Heart left ventricle (tissue), 16 donors: ENCODE results near the gene ZNF124. TPM values are rescaled to one million over a fixed set of nuclear protein-coding genes. Genes with fewer than 3 reads are reported as not detected.
A peak's percentile ranks its signal among the peaks of the same experiment; 100 is the strongest.
"Not testable (repeated sequence)": the region's sequence is repeated elsewhere in the genome, so short reads cannot be mapped to it uniquely, and the experiment has no call there.

Source experiments
- ATAC-seq, 4 donors: fragments of 200-7000 bp; cut with Tn5 transposase; one replicate each; pipeline ENCODE4 v1.9.1; 2020 to 2022; ENCODE audit warnings: moderate library complexity in 4 of 4, mild to moderate bottlenecking in 3 of 4, moderate number of reproducible peaks in 1 of 4
- DNase-seq, 5 donors: peaks; one replicate each; pipeline ENCODE4 v3.0.0-alpha.2; 2020
- H3K27ac ChIP-seq, 12 donors: fragments of 200-600 bp; sonication (generic) in 4 of 12; one replicate each; pipeline versions ENCODE4 v1.5.0 to v1.8.0; 2016 to 2022; ENCODE audit warnings: mild to moderate bottlenecking in 2 of 12
- H3K27me3 ChIP-seq, 9 donors: fragments of 200-600 bp; sonication (generic) in 2 of 9; one replicate each; pipeline versions ENCODE4 v1.5.1 to v1.8.0; 2016 to 2022; ENCODE audit warnings: mild to moderate bottlenecking in 3 of 9
- H3K36me3 ChIP-seq, 9 donors: fragments of 200-600 bp; sonication (generic) in 2 of 9; one replicate each; pipeline versions ENCODE4 v1.5.0 to v1.8.0; 2018 to 2022; ENCODE audit warnings: mild to moderate bottlenecking in 2 of 9
- H3K4me1 ChIP-seq, 12 donors: fragments of 200-600 bp; sonication (generic) in 4 of 12; one replicate each; pipeline versions ENCODE4 v1.5.0 to v1.8.0; 2016 to 2022; ENCODE audit warnings: mild to moderate bottlenecking in 3 of 12
- H3K4me3 ChIP-seq, 12 donors: fragments of 200-600 bp; sonication (generic) in 4 of 12; one replicate each; pipeline versions ENCODE4 v1.5.0 to v1.8.0; 2017 to 2022; ENCODE audit warnings: mild to moderate bottlenecking in 9 of 12, moderate library complexity in 4 of 12
- H3K9me3 ChIP-seq, 12 donors: fragments of 200-600 bp; sonication (generic) in 4 of 12; one replicate each; pipeline versions ENCODE4 v1.5.0 to v1.8.0; 2016 to 2022; ENCODE audit warnings: mild to moderate bottlenecking in 1 of 12
- CTCF ChIP-seq, 12 donors: fragments of 200-600 bp; sonication (generic) in 4 of 12; IDR thresholded peaks; one replicate each; pipeline versions ENCODE4 v1.5.0 to v1.8.0; 2018 to 2022; ENCODE audit warnings: antibody characterized with exemption in 12 of 12, mild to moderate bottlenecking in 5 of 12
- POLR2A ChIP-seq, 2 donors: fragments of 450-650 bp; IDR thresholded peaks; one replicate each; pipeline ENCODE4 v1.6.1; 2017; ENCODE audit warnings: antibody characterized with exemption in 2 of 2, mild to moderate bottlenecking in 2 of 2, moderate library complexity in 2 of 2
- WGBS, 4 donors: extraction: QIAGEN DNeasy Blood & Tissue Kit in 2 of 4; methylation state at CpG; one replicate each; pipeline versions ENCODE4 v1.1.5 to v1.1.7; 2013 to 2018; 5-methylcytosine and 5-hydroxymethylcytosine counted together
- intact Hi-C, 10 donors: fragments of 100-400 bp; cut with DNase I; formaldehyde crosslinking; loops; one replicate each; pipeline versions ENCODE4 v1.11.1 to v1.14.2; 2022
- polyA plus RNA-seq, 2 donors: library from polyadenylated mRNA; stranded (reverse); fragments of 200-250 nt; gene quantifications; one replicate each; pipeline ENCODE4 v1.2.3, GENCODE V29; 2013
- total RNA-seq, 9 donors: library from RNA; depleted of rRNA in 2 of 9; stranded (reverse); fragments of >200 nt in 2 of 9; fragmentation: NEBNext Ultra II Directional in 3 of 9; extraction: Animal tissue kit (Norgen Biotek cat#: 25700) in 3 of 9; gene quantifications; one replicate each; pipeline versions ENCODE4 v1.1.0 to v1.2.4, GENCODE V29; 2016 to 2023
- donor health status: ischemic (EF 13 %, LVEDD 7.1; RV severe dilation, severe dysfunction).
- donor health status: healthy with polysubstance abuse.
- donor health status: DM: no; HTN: yes; CAD: no.
- donor health status: DM: no; HTN: no; CAD: no.
- donor health status: ischemic (EF 25% LVEDD 6.9; RV normal size, moderate dysfunction).
- donor health status: ischemic (EF 25% LVEDD 5.7; RV mildly dilated, moderate dysfunction).
- donor health status: healthy.
- donor health status: DM: yes; HTN: yes; CAD: no.
- donor health status: ischemic (EF 35%, LVEDD 5.7; RV mildly dilated, moderate dysfunction).
- donor health status: nonischemic (EF 11% LVEDD 7.7; RV severe dilation, severe dysfunction).
- donor health status: DM: yes; HTN: yes; CAD: no.
- donor health status: PGD.
- donor health status: ischemic (EF 29% LVEDD 5.4; RV normal size, mild dysfunction).
- donor health status: nonischemic (EF 23%, LVEDD 6.1; RV moderate dilation, normal function).

Gene ZNF124
- total and polyA plus RNA-seq, 11 donors = 0.30 to 13.8 (median 9.9) TPM

GRCh38 chr1:247156787-247157232 lies 15.0 kb downstream of the ZNF124 start:
- 98 to 100% (median 99%) methylated on average over 6 of the region's 6 CpGs for WGBS, 4 donors
- peaks cover 0 to 70% (median 26%) of the 10 kb centered on the region in 9 donors for H3K36me3 ChIP-seq

GRCh38 chr1:247147781-247148180 lies 24.0 kb downstream of the ZNF124 start:
- intact Hi-C loops = no loop called here
- 94 to 100% (median 97%) methylated on average over 2 of the region's 2 CpGs for WGBS, 4 donors
- ATAC-seq (no peak), DNase-seq (no peak)
- Histone ChIP-seq H3K4me1 (no peaks in the 10 kb centered on the region), H3K27ac (no peak overlapping the region), H3K27me3 (no peaks in the 10 kb centered on the region), H3K4me3 (no peak overlapping the region), H3K9me3 (peaks cover 0 to 97% (median 43%) of the 10 kb centered on the region in 12 donors), H3K36me3 (peaks cover 0 to 20% (median 0%) of the 10 kb centered on the region in 9 donors)
- TF ChIP-seq CTCF (IDR thresholded peaks at IDR 0.05) = no peak
- TF ChIP-seq POLR2A (IDR thresholded peaks at IDR 0.05) = no peak

More at GRCh38 chr1:247156787-247157232, 15.0 kb downstream of the ZNF124 start:
- Histone ChIP-seq H3K27me3 (no peaks in the 10 kb centered on the region), H3K27ac (no peak overlapping the region), H3K4me3 (no peak overlapping the region), H3K4me1 (no peaks in the 10 kb centered on the region), H3K9me3 (peaks cover 0 to 100% (median 83%) of the 10 kb centered on the region in 12 donors)
- ATAC-seq = no peak
- TF ChIP-seq POLR2A (IDR thresholded peaks at IDR 0.05) = no peak
- no peak for TF ChIP-seq CTCF (IDR thresholded peaks at IDR 0.05)
- intact Hi-C loops = no loop called here
- no peak for DNase-seq

GRCh38 chr1:247147120-247147519 lies 24.7 kb downstream of the ZNF124 start:
- H3K4me1 ChIP-seq, H3K27ac ChIP-seq, ATAC-seq, DNase-seq, intact Hi-C loops, H3K4me3 ChIP-seq, H3K27me3 ChIP-seq: not testable (repeated sequence)
- Histone ChIP-seq H3K36me3 (peaks cover 0 to 16% (median 0%) of the 10 kb centered on the region in 9 donors), H3K9me3 (peaks cover 0 to 97% (median 37%) of the 10 kb centered on the region in 12 donors)
- 94 to 99% (median 98%) methylated on average over 10 of the region's 10 CpGs for WGBS, 4 donors

GRCh38 chr1:247146671-247147070 lies 25.1 kb downstream of the ZNF124 start:
- H3K27ac ChIP-seq = no peak overlapping the region
- WGBS, 4 donors = 95 to 97% (median 97%) methylated on average over 3 of the region's 3 CpGs
- DNase-seq (no peak), ATAC-seq (no peak)
- intact Hi-C loops = no loop called here
- no peak overlapping the region for H3K4me3 ChIP-seq
- no peaks in the 10 kb centered on the region for H3K4me1 ChIP-seq
- H3K36me3 ChIP-seq = peaks cover 0 to 19% (median 0%) of the 10 kb centered on the region in 9 donors
- no peaks in the 10 kb centered on the region for H3K27me3 ChIP-seq
- H3K9me3 ChIP-seq = peaks cover 0 to 97% (median 37%) of the 10 kb centered on the region in 12 donors
- TF ChIP-seq CTCF (IDR thresholded peaks at IDR 0.05) (peak in 1 of 12 donors; percentile 16), POLR2A (IDR thresholded peaks at IDR 0.05) (no peak)

GRCh38 chr1:247145279-247145678 lies 26.5 kb downstream of the ZNF124 start:
- Histone ChIP-seq H3K27me3 (no peaks in the 10 kb centered on the region), H3K36me3 (peaks cover 0 to 15% (median 0%) of the 10 kb centered on the region in 9 donors)
- no peak for ATAC-seq

GRCh38 chr1:247139557-247139956 lies 32.3 kb downstream of the ZNF124 start:
- H3K27ac ChIP-seq, H3K36me3 ChIP-seq, H3K4me1 ChIP-seq, intact Hi-C loops, H3K4me3 ChIP-seq, ATAC-seq, H3K27me3 ChIP-seq, DNase-seq: not testable (repeated sequence)
- H3K9me3 ChIP-seq = peaks cover 4 to 99% (median 68%) of the 10 kb centered on the region in 12 donors

More at GRCh38 chr1:247145279-247145678, 26.5 kb downstream of the ZNF124 start:
- 87 to 97% (median 94%) methylated on average over 6 of the region's 6 CpGs for WGBS, 4 donors
- H3K27ac ChIP-seq = no peak overlapping the region
- TF ChIP-seq CTCF (IDR thresholded peaks at IDR 0.05) = no peak
- no peak for TF ChIP-seq POLR2A (IDR thresholded peaks at IDR 0.05)
- H3K9me3 ChIP-seq = peaks cover 0 to 98% (median 40%) of the 10 kb centered on the region in 12 donors
- no peaks in the 10 kb centered on the region for H3K4me1 ChIP-seq
- no peak overlapping the region for H3K4me3 ChIP-seq
- DNase-seq = no peak
- intact Hi-C loops = no loop called here
